Stimulated activated effector memory CD8-positive, alpha-beta T cell treated with anti-CD3 and anti-CD28 coated beads, Interleukin-12 subunit alpha, Interleukin-12 subunit beta, amount 100 ng/mL, for 72 hours (primary cell): ENCODE measurements around the gene PRKCH.
A peak's percentile ranks its signal among the peaks of the same experiment; 100 is the strongest.

Experiments
- ATAC-seq: fragments of 150-1000 bp; cut with Tn5 transposase; 2 replicates; pipeline ENCODE4 v1.10.0; 2021
- DNase-seq, 2 donors: peaks; one replicate each; pipeline ENCODE4 v3.0.0; 2021 to 2022; ENCODE audit warnings: low spot score in 2 of 2
- H3K27ac Mint-ChIP-seq: one replicate; pipeline ENCODE4 v1.8.0; 2022; ENCODE audit warnings: mild to moderate bottlenecking, mixed read lengths
- H3K36me3 Mint-ChIP-seq: one replicate; pipeline ENCODE4 v1.8.0; 2022; ENCODE audit warnings: mild to moderate bottlenecking, mixed read lengths
- H3K4me1 Mint-ChIP-seq: one replicate; pipeline ENCODE4 v1.8.0; 2022; ENCODE audit warnings: mixed read lengths
- H3K4me3 Mint-ChIP-seq: one replicate; pipeline ENCODE4 v1.8.0; 2022; ENCODE audit warnings: mild to moderate bottlenecking, mixed read lengths
- H3K9me3 Mint-ChIP-seq: one replicate; pipeline ENCODE4 v1.8.0; 2022; ENCODE audit warnings: mixed read lengths

PRKCH gene

DNA sequence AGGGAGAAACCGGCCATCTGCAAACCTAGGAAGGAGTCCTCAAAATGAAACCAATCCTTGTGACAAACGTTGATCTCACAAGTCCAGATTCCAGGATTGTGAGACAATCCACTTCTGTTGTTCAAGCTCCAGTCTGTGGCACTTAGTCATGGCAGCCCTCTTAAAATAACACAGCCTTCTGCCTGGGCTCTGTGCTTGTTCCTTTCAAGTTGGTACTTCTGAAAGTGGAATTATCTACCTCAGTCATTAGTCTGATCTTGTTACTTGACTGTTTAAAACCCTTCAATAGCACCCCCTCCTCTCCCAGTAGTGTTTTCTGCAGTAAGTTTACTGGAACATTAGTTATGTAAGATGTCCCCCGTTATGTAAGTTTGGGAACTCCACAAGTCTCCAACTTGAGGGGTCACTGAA is 263.0 kb downstream of the PRKCH start:
- Mint-ChIP-seq H3K9me3 (no peaks in the 10 kb centered on the region), H3K27ac (no peak overlapping the region), H3K4me1 (peaks cover 13% of the 10 kb centered on the region), H3K4me3 (no peak overlapping the region), H3K36me3 (no peaks in the 10 kb centered on the region)
- ATAC-seq: no peak
- DNase-seq: no peak

DNA sequence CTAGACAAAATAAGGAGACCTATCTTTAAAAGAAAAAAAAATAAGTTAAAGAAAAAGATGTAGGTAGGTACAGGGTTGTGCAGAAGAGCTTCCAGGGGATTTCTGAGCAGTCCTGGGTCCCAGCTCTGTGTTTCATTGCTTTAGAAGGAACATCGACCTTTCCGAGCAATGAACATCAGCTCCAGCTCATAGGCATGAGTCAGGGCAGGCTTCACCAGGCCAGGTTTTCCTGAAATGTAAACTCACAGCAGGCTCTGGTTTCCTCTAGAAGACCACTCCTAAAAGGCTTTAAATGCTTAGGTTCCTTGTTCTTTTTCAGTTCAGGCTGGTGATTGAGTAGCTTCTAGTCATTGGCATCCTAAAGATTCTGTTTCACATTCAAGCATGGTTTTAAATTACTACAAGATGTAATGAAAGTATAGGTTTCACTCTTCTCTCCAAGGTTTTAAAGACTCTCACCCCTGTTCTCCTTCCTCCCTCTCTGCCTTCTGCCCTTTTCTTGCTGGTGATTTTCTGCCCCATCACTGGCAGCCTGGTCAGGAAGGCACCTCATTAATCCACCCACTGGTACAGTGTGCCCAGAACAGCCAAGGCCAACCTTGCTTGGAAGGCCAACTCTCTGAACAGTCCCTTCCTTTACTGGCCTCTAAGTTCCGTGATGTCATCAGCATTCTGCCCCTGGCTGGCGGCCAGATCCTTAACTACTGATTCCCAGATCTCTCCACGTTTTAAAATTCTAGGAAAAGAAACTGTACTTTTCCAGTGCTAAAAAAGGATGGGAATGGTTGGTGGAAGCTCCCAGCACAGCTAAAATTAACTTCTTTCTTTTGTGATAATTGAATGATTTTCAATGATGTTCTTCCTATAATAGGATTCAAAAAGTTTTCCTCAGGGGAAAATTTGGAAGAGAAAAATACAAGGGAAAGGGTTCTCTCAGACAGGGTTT is 264.5 kb downstream of the PRKCH start:
- no peak overlapping the region for H3K4me3 Mint-ChIP-seq
- peaks cover 23% of the 10 kb centered on the region for H3K4me1 Mint-ChIP-seq
- peak overlapping the region; percentile 52 for H3K27ac Mint-ChIP-seq
- H3K9me3 Mint-ChIP-seq: no peaks in the 10 kb centered on the region
- ATAC-seq (no peak), DNase-seq (no peak)
- H3K36me3 Mint-ChIP-seq: no peaks in the 10 kb centered on the region

DNA sequence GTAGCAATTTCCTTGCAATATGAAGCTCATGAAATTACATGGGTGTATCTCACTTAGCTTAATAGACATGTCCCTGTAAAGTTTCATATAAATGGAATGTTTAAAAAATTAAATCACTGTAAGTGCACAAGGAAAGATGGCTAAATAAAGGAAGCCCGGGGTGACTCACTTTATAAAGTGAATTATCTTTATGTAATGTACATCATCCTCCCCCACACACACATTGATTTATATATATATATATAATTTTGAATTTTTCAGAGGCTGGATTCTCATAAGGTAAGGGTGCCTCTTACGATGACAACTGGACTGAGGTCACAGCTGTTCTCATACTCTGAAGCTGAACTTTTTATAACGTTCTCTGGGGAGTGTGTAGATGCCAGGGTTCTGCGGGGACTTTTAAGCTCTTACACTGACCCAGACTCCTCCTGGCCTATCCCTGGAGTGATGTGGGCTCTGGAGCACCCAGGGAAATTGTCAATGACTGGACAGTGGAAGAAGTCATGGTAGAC is 265.2 kb downstream of the PRKCH start:
- ATAC-seq: no peak
- H3K9me3 Mint-ChIP-seq: no peaks in the 10 kb centered on the region

DNA sequence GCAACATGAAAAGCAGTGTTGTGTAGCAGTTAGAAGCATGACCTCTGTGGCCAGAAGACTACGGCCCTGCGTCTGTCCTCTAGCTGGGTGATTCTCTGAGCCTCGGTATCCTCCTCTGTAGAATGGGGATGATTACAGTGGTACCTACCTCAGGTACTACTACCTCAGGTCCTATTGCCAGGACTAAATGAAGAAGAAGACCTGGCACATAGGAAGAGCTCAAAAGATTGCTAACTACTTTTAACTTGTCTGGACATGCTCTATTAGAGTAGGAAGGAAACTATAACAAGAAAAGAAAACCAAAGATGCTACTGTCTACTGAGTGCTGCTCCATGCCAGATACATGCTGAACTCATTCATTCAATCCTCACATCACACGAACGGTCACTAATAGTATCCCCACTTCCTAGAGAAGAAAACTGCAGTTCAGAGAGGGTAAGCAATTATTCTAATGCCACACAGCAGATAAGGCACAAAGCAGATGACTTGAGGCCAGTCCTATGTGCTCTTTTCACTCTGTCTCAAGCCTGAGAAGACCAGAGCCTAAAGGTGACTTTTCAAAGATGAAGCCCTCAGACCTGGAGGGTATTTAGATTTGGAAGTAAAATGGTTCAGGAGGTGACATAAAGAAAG is 265.8 kb downstream of the PRKCH start:
- Mint-ChIP-seq H3K4me1 (peaks cover 26% of the 10 kb centered on the region), H3K4me3 (no peak overlapping the region), H3K9me3 (no peaks in the 10 kb centered on the region), H3K27ac (no peak overlapping the region), H3K36me3 (no peaks in the 10 kb centered on the region)
- no peak for ATAC-seq
- no peak for DNase-seq

More for the DNA sequence above, 265.2 kb downstream of the PRKCH start:
- H3K4me1 Mint-ChIP-seq: peaks cover 24% of the 10 kb centered on the region
- no peak overlapping the region for H3K27ac Mint-ChIP-seq
- H3K4me3 Mint-ChIP-seq: no peak overlapping the region
- no peak for DNase-seq
- no peaks in the 10 kb centered on the region for H3K36me3 Mint-ChIP-seq

DNA sequence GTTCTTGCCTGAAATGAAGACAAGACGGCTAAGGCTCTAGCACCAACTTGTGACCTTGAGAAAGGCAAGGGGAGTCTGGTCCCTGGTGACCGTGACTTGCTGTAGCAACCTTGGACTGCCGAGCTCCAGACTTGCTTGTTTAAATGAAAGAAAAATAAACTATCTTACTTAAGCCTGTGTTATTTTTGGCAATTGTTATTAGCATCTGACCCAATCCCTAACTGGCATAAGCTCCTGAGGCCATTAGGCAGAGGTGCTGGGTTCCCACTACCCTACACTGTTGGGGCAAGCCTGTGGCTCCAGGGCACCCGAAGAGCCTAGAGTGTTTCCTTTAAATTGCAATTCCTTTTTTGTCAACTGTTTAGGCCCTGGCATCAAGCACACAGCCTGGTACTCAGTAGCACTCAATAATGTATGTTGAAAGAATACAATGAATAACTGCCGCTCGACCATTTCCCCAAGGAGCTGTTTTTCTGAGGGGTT is 267.1 kb downstream of the PRKCH start:
- H3K4me1 Mint-ChIP-seq: peaks cover 39% of the 10 kb centered on the region
- H3K36me3 Mint-ChIP-seq: no peaks in the 10 kb centered on the region
- DNase-seq (no peak), ATAC-seq (no peak)
- H3K4me3 Mint-ChIP-seq: no peak overlapping the region
- H3K9me3 Mint-ChIP-seq: peaks cover 3% of the 10 kb centered on the region
- H3K27ac Mint-ChIP-seq: peak overlapping the region; percentile 37

DNA sequence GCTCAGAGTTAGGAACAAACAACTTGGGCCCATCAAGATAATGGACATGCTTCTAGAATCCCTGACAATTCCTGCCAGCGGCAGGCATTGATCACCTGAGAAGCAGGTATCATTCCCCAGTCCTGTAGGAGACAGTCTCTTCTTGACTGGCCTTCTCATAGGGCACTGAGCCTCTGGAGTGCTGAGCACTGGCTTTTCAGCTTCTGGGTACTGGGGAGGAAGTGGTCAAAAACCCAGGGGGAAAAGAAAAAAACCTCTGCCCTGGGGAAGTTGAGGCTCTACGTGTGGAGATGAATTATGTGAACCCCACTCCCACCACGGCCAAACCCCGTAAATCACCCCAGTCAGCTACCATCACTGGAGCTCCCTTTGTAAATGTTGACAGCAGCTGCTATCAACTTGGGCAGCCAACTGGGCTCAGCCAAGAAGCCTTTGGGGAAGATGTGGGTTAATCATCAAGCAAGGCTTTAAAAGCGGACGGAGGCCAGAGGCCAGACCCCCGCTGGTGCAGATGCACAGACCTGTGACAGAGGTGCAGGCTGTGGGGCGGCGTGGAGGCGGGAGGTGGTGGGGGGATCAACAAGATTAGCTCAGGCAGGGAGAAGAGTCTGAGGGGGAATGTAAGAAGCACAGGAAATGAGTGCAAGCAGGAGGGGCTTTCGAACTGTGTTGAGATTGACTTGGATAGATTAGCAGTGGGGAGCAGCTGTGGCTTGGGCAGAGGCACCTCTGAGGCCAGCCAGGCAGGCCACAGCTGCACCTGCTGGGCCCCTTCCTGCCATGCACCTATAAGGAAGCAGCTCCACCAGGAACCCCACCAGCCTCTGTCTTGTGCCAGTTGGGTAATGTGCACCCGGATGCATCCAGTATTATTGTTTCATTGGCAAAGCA is 268.6 kb downstream of the PRKCH start:
- Mint-ChIP-seq H3K27ac (no peak overlapping the region), H3K9me3 (peaks cover 6% of the 10 kb centered on the region), H3K4me1 (peaks cover 53% of the 10 kb centered on the region), H3K4me3 (no peak overlapping the region), H3K36me3 (peaks cover 6% of the 10 kb centered on the region)
- no peak for DNase-seq
- no peak for ATAC-seq

DNA sequence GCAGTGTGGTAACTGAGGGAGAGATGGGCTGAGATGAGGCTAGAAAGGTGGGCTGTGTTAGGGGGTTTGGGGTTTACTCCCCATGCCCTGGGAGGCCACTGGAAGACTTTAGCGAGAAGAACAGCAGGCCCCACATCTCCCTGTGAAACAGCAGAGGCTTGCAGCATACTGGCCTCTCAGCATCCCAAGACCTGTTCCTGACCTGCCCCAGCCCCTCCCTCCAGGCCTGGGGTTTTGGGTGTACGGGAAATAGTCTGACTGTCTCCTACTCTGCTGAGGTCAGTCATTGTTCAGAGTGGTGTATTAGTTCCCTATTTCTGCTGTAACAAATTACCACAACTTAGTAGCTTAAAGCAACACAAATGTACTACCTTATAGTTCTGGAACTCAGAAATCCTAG is 270.5 kb downstream of the PRKCH start:
- H3K4me1 Mint-ChIP-seq: peaks cover 62% of the 10 kb centered on the region
- DNase-seq: no peak
- no peak overlapping the region for H3K4me3 Mint-ChIP-seq
- H3K36me3 Mint-ChIP-seq: peaks cover 16% of the 10 kb centered on the region
- H3K9me3 Mint-ChIP-seq: peaks cover 6% of the 10 kb centered on the region
- no peak for ATAC-seq
- no peak overlapping the region for H3K27ac Mint-ChIP-seq

DNA sequence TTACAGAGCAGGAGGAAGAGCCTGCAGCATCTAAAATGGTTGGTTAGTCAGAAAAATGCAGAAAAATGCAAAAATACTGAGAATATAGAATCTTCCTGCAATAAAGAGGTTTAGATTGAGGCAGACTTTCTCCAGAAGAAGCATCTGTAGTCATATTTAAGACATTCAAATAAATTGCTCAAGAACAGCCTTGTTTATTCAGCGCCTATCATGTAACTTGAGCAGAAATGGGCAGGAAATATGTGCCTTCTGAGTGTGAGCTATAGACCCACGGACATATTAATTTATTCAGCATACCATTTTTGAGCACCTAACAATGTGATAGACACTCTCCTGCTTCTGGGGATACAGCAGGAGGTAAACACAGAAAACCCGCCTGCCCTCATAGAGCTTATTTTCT is 272.0 kb downstream of the PRKCH start:
- Mint-ChIP-seq H3K36me3 (peaks cover 16% of the 10 kb centered on the region), H3K27ac (peak overlapping the region; percentile 86), H3K9me3 (peaks cover 6% of the 10 kb centered on the region), H3K4me1 (peaks cover 68% of the 10 kb centered on the region), H3K4me3 (no peak overlapping the region)
- ATAC-seq (no peak), DNase-seq (no peak)

DNA sequence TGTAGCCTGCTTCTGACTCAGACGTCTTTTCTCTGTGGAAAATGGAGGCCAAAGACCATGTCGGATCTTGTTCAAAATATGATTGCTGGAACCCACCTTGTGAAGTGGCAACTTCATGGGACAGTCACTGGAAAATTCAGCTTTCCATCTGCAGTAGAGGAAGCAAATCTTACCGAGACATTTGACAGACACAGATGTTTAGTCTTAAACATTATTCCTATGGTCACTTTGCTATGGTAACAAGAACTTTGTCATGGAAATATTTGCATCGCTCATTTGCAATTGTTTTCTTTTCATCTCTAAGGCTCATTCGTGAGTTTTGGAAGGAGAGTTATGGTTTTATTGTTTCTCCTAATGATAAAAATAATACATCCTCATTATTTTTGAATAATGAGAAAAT is 275.6 kb downstream of the PRKCH start:
- Mint-ChIP-seq H3K4me3 (no peak overlapping the region), H3K9me3 (peaks cover 6% of the 10 kb centered on the region), H3K36me3 (peaks cover 16% of the 10 kb centered on the region), H3K27ac (peak overlapping the region; percentile 32), H3K4me1 (peaks cover 64% of the 10 kb centered on the region)
- ATAC-seq (no peak), DNase-seq (no peak)

DNA sequence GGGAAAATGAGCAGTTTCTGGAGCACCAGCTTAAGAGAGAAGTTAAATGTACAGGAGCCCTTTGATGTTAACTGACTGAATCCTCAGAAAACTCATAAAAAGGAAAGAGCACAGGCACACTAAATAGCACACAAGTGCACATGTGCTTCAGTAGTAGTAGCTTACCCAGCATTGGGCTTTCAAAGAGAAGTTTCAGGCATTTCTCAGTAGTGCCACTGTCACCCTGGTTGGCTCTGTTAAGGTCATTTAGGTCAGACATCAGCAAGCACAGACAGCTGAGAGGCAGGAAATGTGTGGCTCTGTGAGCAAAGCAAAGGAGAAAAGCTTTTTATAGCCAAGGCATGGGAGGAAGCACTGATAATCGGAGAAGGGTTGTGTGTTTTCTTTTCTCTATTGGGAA is 277.6 kb downstream of the PRKCH start:
- Mint-ChIP-seq H3K4me1 (peaks cover 64% of the 10 kb centered on the region), H3K9me3 (no peaks in the 10 kb centered on the region), H3K4me3 (peak overlapping the region; percentile 22), H3K27ac (peak overlapping the region; percentile 65), H3K36me3 (peaks cover 16% of the 10 kb centered on the region)
- ATAC-seq (peak; percentile 60), DNase-seq (no peak)

DNA sequence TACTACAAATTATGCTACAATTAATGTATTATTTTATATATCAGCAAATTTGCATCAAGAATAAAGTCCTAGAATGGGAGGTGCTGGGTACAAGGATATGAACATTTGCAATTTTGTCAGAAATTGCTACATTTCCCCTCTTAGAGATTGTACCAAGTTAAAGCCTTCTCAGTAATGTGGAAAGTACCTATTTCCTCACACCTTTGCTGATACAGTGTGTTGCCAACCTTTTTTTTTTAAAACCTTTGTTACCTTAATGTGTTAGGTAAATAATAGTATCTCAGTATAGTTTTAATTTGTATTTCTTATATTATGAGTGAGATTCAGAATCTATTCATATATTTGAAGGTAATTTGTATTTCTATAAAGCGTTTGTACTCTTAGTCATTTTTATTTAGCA is 278.6 kb downstream of the PRKCH start:
- Mint-ChIP-seq H3K4me3 (no peak overlapping the region), H3K36me3 (peaks cover 9% of the 10 kb centered on the region), H3K9me3 (no peaks in the 10 kb centered on the region), H3K27ac (no peak overlapping the region), H3K4me1 (peaks cover 56% of the 10 kb centered on the region)
- DNase-seq (no peak), ATAC-seq (no peak)
